Measurements from ENCODE around the gene DNAJB14.

The DNAJB14 gene

GRCh38 chr4:99943904-99944437, 2.4 kb downstream of the DNAJB14 start:
- no peak for FAIRE-seq

GRCh38 chr4:99938243-99938753, 8.1 kb downstream of the DNAJB14 start:
- peak; percentile 58 for FAIRE-seq

GRCh38 chr4:99934891-99935290, 11.5 kb downstream of the DNAJB14 start:
- FAIRE-seq: peak; percentile 84

GRCh38 chr4:99927566-99927965, 18.9 kb downstream of the DNAJB14 start:
- no peak for FAIRE-seq

GRCh38 chr4:99921174-99921573, 25.2 kb downstream of the DNAJB14 start:
- FAIRE-seq: no peak

GRCh38 chr4:99918656-99919055, 27.8 kb downstream of the DNAJB14 start:
- FAIRE-seq: no peak

- no peak for FAIRE-seq
These were observed 28.8 kb downstream of the DNAJB14 start for GRCh38 chr4:99917575-99917974.

- no peak for FAIRE-seq
These were observed 31.0 kb downstream of the DNAJB14 start for GRCh38 chr4:99915449-99915848.

GRCh38 chr4:99894998-99895397, 51.4 kb downstream of the DNAJB14 start:
- no peak for FAIRE-seq

- no peak for FAIRE-seq
These were observed 52.0 kb downstream of the DNAJB14 start, which contains the start of gene LAMTOR3 for GRCh38 chr4:99894161-99894997. Gene LAMTOR3, minus strand, starts transcription at chr4:99894427. Its CDS starts 464 bp downstream, at chr4:99893963.

GRCh38 chr4:99893839-99894160, 52.6 kb downstream of the DNAJB14 start:
- FAIRE-seq: no peak

GRCh38 chr4:99893029-99893428, 53.4 kb downstream of the DNAJB14 start:
- FAIRE-seq: no peak

- FAIRE-seq: no peak
These were observed 55.1 kb downstream of the DNAJB14 start for GRCh38 chr4:99891351-99891750.

GRCh38 chr4:99887837-99888236, 58.6 kb downstream of the DNAJB14 start:
- no peak for FAIRE-seq

- FAIRE-seq: no peak
These were observed 60.3 kb downstream of the DNAJB14 start for GRCh38 chr4:99886146-99886545.

- FAIRE-seq: no peak
These were observed 60.7 kb downstream of the DNAJB14 start for GRCh38 chr4:99885687-99886086.

- peak; percentile 97 for FAIRE-seq
These were observed 61.3 kb downstream of the DNAJB14 start for GRCh38 chr4:99885063-99885664.

GRCh38 chr4:99879458-99879857, 67.0 kb downstream of the DNAJB14 start:
- no peak for FAIRE-seq

- FAIRE-seq: no peak
These were observed 67.8 kb downstream of the DNAJB14 start for GRCh38 chr4:99878604-99879003.

- FAIRE-seq: no peak
These were observed 69.5 kb downstream of the DNAJB14 start for GRCh38 chr4:99876946-99877345.

GRCh38 chr4:99875071-99875470, 71.3 kb downstream of the DNAJB14 start:
- no peak for FAIRE-seq

GRCh38 chr4:99872570-99872969, 73.8 kb downstream of the DNAJB14 start:
- FAIRE-seq: no peak

- FAIRE-seq: no peak
These were observed 78.3 kb downstream of the DNAJB14 start for GRCh38 chr4:99868126-99868596.

- no peak for FAIRE-seq
These were observed 82.6 kb downstream of the DNAJB14 start for GRCh38 chr4:99863804-99864203.

All from A204.1 (cell line).